GM23248 (cell line): ENCODE data around the gene ZNF486.

Source experiments
- EZH2 ChIP-seq: fragments of 200-600 bp; sonication (generic); IDR thresholded peaks from 2 replicates; pipeline ENCODE4 v1.6.1; 2018; ENCODE audit warnings: antibody characterized with exemption, mild to moderate bottlenecking; ENCODE audit not compliant: insufficient read depth, poor library complexity, severe bottlenecking
- EZH2phosphoT487 ChIP-seq: fragments of 200-600 bp; sonication (generic); IDR thresholded peaks from 2 replicates; pipeline ENCODE4 v1.6.1; 2018; ENCODE audit warnings: antibody characterized with exemption, moderate library complexity, mild to moderate bottlenecking, low read depth; ENCODE audit not compliant: insufficient read depth

- TF ChIP-seq EZH2phosphoT487 (no peak), EZH2 (no peak)
These were observed 2.6 kb upstream of the ZNF486 start for GRCh38 chr19:20164456-20164855.
